Measurements from ENCODE around the gene SLC51B. TPM values are rescaled to one million over a fixed set of nuclear protein-coding genes. Genes with fewer than 3 reads are reported as not detected.
A peak's percentile ranks its signal among the peaks of the same experiment; 100 is the strongest.

Gene SLC51B
- total and polyA plus RNA-seq, 10 of the 15 experiments (the other 5 are each of a cell fraction or from before 2014, with no cell fraction given): 0.05 to 0.17 (median 0.13) TPM; not detected in 7

DNA sequence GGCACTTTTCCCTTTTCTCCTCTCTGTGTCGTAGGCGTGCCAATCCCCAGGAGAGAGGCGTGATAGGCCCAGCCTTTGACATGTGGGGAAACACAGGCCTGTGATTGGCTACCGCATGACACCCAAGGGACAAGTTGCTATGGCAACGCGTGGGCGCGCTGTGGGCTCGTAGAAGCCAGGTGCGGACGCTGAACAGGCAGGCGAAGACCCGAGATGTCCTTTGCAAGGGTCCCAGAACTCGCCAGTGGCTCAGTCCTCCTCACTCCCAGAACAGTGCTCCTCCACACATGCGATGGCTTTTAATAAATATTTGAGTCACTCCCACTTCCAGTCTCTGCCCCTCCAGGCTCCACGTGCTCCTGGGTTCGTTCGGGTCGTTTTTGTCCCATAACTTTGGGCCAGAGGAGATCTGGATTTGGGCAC lies 4.2 kb downstream of the SLC51B start (continued):
- TF ChIP-seq MXI1 (IDR thresholded peaks at IDR 0.05; ENCODE audit: low read depth, low read length) (peak; percentile 94), BMI1 (IDR thresholded peaks at IDR 0.05; ENCODE audit: borderline replicate concordance) (peak; percentile 100), ZNF217 (IDR thresholded peaks at IDR 0.05) (no peak), SREBF1 (IDR thresholded peaks at IDR 0.05; ENCODE audit: low read length) (no peak), CBX3 (IDR thresholded peaks at IDR 0.05; ENCODE audit: borderline replicate concordance, low read depth) (no peak), WRNIP1 (IDR thresholded peaks at IDR 0.05; ENCODE audit: borderline replicate concordance, low read depth, low read length) (no peak), IKZF1 (conservative IDR thresholded peaks at IDR 0.05) (peak; percentile 59), HSF1 (IDR thresholded peaks at IDR 0.05; ENCODE audit: low read depth, low read length) (no peak), TCF7 (IDR thresholded peaks at IDR 0.05; ENCODE audit: borderline replicate concordance) (no peak), NR2C1 (IDR thresholded peaks at IDR 0.05) (no peak), TCF12 (IDR thresholded peaks at IDR 0.05; ENCODE audit: low read depth, low read length) (0 out of 2 replicates have a peak, but pooled peaks have one; percentile 80), ZZZ3 (IDR thresholded peaks at IDR 0.05; ENCODE audit: control insufficient read depth, insufficient read length, low read depth) (no peak), BCL11A (IDR thresholded peaks at IDR 0.05; ENCODE audit: low read depth, low read length) (no peak), IRF3 (IDR thresholded peaks at IDR 0.05) (peak; percentile 60; the same call in 1 of the 2 replicates), TARDBP (IDR thresholded peaks at IDR 0.05; ENCODE audit: borderline replicate concordance) (no peak)
- TF ChIP-seq, protein P1, sequence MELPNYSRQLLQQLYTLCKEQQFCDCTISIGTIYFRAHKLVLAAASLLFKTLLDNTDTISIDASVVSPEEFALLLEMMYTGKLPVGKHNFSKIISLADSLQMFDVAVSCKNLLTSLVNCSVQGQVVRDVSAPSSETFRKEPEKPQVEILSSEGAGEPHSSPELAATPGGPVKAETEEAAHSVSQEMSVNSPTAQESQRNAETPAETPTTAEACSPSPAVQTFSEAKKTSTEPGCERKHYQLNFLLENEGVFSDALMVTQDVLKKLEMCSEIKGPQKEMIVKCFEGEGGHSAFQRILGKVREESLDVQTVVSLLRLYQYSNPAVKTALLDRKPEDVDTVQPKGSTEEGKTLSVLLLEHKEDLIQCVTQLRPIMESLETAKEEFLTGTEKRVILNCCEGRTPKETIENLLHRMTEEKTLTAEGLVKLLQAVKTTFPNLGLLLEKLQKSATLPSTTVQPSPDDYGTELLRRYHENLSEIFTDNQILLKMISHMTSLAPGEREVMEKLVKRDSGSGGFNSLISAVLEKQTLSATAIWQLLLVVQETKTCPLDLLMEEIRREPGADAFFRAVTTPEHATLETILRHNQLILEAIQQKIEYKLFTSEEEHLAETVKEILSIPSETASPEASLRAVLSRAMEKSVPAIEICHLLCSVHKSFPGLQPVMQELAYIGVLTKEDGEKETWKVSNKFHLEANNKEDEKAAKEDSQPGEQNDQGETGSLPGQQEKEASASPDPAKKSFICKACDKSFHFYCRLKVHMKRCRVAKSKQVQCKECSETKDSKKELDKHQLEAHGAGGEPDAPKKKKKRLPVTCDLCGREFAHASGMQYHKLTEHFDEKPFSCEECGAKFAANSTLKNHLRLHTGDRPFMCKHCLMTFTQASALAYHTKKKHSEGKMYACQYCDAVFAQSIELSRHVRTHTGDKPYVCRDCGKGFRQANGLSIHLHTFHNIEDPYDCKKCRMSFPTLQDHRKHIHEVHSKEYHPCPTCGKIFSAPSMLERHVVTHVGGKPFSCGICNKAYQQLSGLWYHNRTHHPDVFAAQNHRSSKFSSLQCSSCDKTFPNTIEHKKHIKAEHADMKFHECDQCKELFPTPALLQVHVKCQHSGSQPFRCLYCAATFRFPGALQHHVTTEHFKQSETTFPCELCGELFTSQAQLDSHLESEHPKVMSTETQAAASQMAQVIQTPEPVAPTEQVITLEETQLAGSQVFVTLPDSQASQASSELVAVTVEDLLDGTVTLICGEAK (IDR thresholded peaks at IDR 0.05; ENCODE audit: borderline replicate concordance): peak; percentile 50; the same call in 1 of the 2 replicates
- TF ChIP-seq, protein P2, sequence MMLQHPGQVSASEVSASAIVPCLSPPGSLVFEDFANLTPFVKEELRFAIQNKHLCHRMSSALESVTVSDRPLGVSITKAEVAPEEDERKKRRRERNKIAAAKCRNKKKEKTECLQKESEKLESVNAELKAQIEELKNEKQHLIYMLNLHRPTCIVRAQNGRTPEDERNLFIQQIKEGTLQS (IDR thresholded peaks at IDR 0.05; ENCODE audit: borderline replicate concordance, extremely low read depth, low read depth, low read length): peak; percentile 62; the same call in 1 of the 2 replicates
- TF ChIP-seq, protein P3, sequence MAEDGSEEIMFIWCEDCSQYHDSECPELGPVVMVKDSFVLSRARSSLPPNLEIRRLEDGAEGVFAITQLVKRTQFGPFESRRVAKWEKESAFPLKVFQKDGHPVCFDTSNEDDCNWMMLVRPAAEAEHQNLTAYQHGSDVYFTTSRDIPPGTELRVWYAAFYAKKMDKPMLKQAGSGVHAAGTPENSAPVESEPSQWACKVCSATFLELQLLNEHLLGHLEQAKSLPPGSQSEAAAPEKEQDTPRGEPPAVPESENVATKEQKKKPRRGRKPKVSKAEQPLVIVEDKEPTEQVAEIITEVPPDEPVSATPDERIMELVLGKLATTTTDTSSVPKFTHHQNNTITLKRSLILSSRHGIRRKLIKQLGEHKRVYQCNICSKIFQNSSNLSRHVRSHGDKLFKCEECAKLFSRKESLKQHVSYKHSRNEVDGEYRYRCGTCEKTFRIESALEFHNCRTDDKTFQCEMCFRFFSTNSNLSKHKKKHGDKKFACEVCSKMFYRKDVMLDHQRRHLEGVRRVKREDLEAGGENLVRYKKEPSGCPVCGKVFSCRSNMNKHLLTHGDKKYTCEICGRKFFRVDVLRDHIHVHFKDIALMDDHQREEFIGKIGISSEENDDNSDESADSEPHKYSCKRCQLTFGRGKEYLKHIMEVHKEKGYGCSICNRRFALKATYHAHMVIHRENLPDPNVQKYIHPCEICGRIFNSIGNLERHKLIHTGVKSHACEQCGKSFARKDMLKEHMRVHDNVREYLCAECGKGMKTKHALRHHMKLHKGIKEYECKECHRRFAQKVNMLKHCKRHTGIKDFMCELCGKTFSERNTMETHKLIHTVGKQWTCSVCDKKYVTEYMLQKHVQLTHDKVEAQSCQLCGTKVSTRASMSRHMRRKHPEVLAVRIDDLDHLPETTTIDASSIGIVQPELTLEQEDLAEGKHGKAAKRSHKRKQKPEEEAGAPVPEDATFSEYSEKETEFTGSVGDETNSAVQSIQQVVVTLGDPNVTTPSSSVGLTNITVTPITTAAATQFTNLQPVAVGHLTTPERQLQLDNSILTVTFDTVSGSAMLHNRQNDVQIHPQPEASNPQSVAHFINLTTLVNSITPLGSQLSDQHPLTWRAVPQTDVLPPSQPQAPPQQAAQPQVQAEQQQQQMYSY (CRISPR knock-in tag; IDR thresholded peaks at IDR 0.05): no peak
- TF ChIP-seq, protein P4, sequence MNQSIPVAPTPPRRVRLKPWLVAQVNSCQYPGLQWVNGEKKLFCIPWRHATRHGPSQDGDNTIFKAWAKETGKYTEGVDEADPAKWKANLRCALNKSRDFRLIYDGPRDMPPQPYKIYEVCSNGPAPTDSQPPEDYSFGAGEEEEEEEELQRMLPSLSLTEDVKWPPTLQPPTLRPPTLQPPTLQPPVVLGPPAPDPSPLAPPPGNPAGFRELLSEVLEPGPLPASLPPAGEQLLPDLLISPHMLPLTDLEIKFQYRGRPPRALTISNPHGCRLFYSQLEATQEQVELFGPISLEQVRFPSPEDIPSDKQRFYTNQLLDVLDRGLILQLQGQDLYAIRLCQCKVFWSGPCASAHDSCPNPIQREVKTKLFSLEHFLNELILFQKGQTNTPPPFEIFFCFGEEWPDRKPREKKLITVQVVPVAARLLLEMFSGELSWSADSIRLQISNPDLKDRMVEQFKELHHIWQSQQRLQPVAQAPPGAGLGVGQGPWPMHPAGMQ (IDR thresholded peaks at IDR 0.05; ENCODE audit: borderline replicate concordance): no peak
